ENCODE measurements around the gene TMEM115.

DNA sequence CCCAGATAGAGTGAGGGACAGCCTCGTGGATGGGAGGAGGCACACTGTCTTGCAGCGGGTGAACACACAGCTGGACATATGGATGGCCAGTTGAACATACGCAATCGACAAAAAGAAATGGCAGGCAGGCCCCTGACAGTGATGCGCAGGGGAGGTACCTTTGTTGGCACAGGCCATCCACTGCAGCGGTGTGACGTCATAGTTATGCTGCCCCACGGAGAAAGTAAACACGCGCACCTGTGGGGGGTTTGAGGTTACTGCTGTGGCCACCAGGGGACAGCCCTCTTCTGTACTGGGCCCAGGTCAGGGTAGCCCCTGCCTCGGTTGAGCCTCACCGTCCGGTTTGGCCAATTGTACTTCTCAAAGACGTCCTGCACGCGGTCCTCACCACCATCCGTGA lies 19.4 kb upstream of the TMEM115 start:
- no peak for TF ChIP-seq POLR2A (IDR thresholded peaks at IDR 0.05)
- TF ChIP-seq, protein P1, sequence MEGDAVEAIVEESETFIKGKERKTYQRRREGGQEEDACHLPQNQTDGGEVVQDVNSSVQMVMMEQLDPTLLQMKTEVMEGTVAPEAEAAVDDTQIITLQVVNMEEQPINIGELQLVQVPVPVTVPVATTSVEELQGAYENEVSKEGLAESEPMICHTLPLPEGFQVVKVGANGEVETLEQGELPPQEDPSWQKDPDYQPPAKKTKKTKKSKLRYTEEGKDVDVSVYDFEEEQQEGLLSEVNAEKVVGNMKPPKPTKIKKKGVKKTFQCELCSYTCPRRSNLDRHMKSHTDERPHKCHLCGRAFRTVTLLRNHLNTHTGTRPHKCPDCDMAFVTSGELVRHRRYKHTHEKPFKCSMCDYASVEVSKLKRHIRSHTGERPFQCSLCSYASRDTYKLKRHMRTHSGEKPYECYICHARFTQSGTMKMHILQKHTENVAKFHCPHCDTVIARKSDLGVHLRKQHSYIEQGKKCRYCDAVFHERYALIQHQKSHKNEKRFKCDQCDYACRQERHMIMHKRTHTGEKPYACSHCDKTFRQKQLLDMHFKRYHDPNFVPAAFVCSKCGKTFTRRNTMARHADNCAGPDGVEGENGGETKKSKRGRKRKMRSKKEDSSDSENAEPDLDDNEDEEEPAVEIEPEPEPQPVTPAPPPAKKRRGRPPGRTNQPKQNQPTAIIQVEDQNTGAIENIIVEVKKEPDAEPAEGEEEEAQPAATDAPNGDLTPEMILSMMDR (IDR thresholded peaks at IDR 0.05) = no peak
